Esophagus squamous epithelium (tissue), 5 donors: ENCODE results near the gene DNAH10. TPM values are rescaled to one million over a fixed set of nuclear protein-coding genes. Genes with fewer than 3 reads are reported as not detected.

Source experiments
- DNase-seq: peaks from one replicate; lab custom pipeline; 2025; lab: John Stamatoyannopoulos, UW
- H3K27ac ChIP-seq, 4 donors: fragments of 200-600 bp; sonication (generic); one replicate each; pipeline ENCODE4 v1.5.1; 2016 to 2019; ENCODE audit warnings: mild to moderate bottlenecking in 1 of 4
- H3K27me3 ChIP-seq, 4 donors: fragments of 200-600 bp; sonication (generic); 1 replicate in 3 of 4; 2 replicates in 1 of 4; pipeline versions ENCODE4 v1.5.1 to v1.6.0; 2017 to 2021; ENCODE audit warnings: antibody characterized with exemption in 1 of 4
- H3K36me3 ChIP-seq, 3 donors: fragments of 200-600 bp; sonication (generic); one replicate each; pipeline ENCODE4 v1.5.1; 2016 to 2019
- H3K4me1 ChIP-seq, 3 donors: fragments of 200-600 bp; sonication (generic); one replicate each; pipeline ENCODE4 v1.5.1; 2017 to 2019
- H3K4me3 ChIP-seq, 4 donors: fragments of 200-600 bp; sonication (generic); 1 replicate in 3 of 4; 2 replicates in 1 of 4; pipeline ENCODE4 v1.5.1; 2016 to 2019; ENCODE audit warnings: mild to moderate bottlenecking in 2 of 4, moderate library complexity in 1 of 4
- H3K9me3 ChIP-seq, 3 donors: fragments of 200-600 bp; sonication (generic); one replicate each; pipeline ENCODE4 v1.5.1; 2016 to 2019
- POLR2A ChIP-seq, 4 donors: fragments of 450-650 bp; IDR thresholded peaks; one replicate each; pipeline ENCODE4 v1.6.1; 2017; ENCODE audit warnings: antibody characterized with exemption in 4 of 4, mild to moderate bottlenecking in 4 of 4, moderate library complexity in 3 of 4
- WGBS, 2 donors: methylation state at CpG; one replicate each; pipeline ENCODE4 v1.1.5; 2018; 5-methylcytosine and 5-hydroxymethylcytosine counted together
- intact Hi-C: fragments of 100-400 bp; cut with DNase I; formaldehyde crosslinking; loops from one replicate; pipeline ENCODE4 v1.15.0; 2022
- total RNA-seq, 4 donors: library from RNA; depleted of rRNA; stranded (reverse); fragments of >200 nt; gene quantifications; one replicate each; pipeline ENCODE4 v1.1.0, GENCODE V29; 2016
- TF ChIP-seq, protein P1 (sequence below), 6 experiments: fragments of 450-650 bp in 4 of 6; fragments of 200-600 bp in 2 of 6; sonication (generic) in 2 of 6; IDR thresholded peaks; one replicate each; pipeline ENCODE4 v1.5.1; 2016 to 2019; ENCODE audit warnings: antibody characterized with exemption in 6 of 6, mild to moderate bottlenecking in 4 of 6, moderate library complexity in 4 of 6
- donor health status: DM: yes; HTN: yes; CAD: no.

Gene DNAH10
- total RNA-seq = not detected

DNA sequence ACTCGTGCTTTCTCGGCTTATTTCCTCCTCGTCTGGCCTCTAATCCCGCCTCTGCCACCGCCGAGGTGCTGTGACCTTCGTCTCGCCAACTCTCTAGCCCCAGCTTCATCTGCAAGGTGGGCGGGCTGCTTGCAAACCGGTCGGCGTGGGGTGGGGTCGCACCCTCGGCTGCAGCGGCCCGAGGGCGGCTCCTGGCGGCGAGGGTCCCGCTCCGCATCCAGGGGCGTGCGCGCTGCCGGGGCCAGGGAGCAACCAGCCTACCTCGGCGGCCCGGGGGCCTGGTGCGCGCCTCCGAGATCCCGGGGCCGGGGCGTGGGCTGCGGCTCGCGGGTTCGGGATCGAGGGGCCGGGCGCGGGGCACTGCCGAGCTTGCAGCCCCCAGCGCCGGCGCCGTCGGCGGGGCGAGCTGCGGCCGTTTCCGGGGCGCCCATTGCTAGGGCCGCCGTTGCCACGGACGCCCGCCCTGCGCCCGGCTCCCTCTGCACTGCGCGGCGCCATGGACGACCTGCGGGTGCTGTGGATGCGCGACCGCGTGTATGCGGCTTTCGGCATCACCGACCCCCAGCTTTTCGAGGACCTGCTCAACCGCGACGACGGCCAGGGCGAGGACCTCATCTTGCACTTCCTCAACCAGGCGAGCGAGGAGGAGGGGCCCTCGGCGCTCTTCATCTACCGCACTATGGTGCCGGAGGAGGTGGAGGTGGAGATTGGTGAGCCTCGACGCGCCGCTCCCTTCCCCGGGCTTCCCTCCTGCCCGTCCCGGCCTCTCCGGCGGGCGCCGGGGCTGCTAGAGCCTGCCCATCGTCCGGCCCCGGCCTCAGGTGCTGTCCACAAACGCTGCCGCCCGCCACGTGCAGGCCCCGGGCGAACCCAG lies at the start of gene DNAH10:
Gene DNAH10, plus strand, starts transcription at position 461 of the 874 bp plus-strand sequence. Its CDS starts 36 bp downstream, at position 497.
- peaks cover 0 to 25% (median 0%) of the 10 kb centered on the region in 3 donors for H3K36me3 ChIP-seq
- peaks cover 7 to 22% (median 11%) of the 10 kb centered on the region in 3 donors for H3K4me1 ChIP-seq
- 4 to 10% methylated on average over 8 to 9 of the region's 105 CpGs for WGBS, 2 donors
- H3K27ac ChIP-seq = no peak within 1 kb of the TSS
- peak within 1 kb of the TSS; percentile 35 to 68 (median 46) for H3K4me3 ChIP-seq
- no peak for DNase-seq
- no peak for TF ChIP-seq POLR2A (IDR thresholded peaks at IDR 0.05)
- TF ChIP-seq, protein P1, sequence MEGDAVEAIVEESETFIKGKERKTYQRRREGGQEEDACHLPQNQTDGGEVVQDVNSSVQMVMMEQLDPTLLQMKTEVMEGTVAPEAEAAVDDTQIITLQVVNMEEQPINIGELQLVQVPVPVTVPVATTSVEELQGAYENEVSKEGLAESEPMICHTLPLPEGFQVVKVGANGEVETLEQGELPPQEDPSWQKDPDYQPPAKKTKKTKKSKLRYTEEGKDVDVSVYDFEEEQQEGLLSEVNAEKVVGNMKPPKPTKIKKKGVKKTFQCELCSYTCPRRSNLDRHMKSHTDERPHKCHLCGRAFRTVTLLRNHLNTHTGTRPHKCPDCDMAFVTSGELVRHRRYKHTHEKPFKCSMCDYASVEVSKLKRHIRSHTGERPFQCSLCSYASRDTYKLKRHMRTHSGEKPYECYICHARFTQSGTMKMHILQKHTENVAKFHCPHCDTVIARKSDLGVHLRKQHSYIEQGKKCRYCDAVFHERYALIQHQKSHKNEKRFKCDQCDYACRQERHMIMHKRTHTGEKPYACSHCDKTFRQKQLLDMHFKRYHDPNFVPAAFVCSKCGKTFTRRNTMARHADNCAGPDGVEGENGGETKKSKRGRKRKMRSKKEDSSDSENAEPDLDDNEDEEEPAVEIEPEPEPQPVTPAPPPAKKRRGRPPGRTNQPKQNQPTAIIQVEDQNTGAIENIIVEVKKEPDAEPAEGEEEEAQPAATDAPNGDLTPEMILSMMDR (IDR thresholded peaks at IDR 0.05) = peak in 1 of 6 experiments; percentile 3
- peaks cover 0 to 36% (median 0%) of the 10 kb centered on the region in 4 donors for H3K27me3 ChIP-seq
- H3K9me3 ChIP-seq = no peaks in the 10 kb centered on the region
- intact Hi-C loops = no loop called here

DNA sequence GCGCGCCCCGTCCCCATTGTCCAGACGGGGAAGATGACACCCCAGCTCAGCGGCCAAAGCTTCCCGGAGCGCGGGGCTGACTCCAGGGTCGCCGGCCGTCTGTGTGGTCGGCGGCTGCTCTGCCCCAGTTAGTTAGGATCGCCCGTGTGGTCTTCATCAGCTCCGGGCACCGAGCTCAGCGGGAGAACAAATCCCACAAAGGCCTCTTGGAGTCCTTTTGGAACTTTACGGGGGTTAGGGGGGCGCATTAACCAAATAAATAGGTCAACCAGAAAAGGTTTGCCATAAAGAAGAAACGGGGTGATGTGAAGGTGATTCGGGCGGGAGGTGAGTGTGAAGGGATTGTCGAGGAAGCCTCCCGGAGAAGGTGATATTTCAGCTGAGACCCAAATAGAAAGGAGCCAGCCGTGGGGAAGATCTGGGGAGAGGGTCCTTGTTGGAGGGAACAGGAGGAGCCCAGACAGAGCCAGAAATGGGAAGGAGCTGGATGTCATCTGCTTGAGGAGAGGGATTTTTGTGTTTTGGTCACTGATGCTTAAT lies 49.3 kb upstream of the DNAH10 start:
- Histone ChIP-seq H3K27me3 (no peaks in the 10 kb centered on the region), H3K36me3 (peaks cover 0 to 2% (median 0%) of the 10 kb centered on the region in 3 donors), H3K4me3 (peak overlapping the region; percentile 78 to 100 (median 89)), H3K9me3 (no peaks in the 10 kb centered on the region), H3K27ac (peak overlapping the region; percentile 61 to 88 (median 79)), H3K4me1 (peaks cover 12 to 37% (median 18%) of the 10 kb centered on the region in 3 donors)
- DNase-seq = no peak
- TF ChIP-seq, protein P1 (IDR thresholded peaks at IDR 0.05) = no peak
- no peak for TF ChIP-seq POLR2A (IDR thresholded peaks at IDR 0.05)
- WGBS, 2 donors = 1% methylated on average over 9 to 13 of the region's 26 CpGs
- intact Hi-C loops = no loop called here

DNA sequence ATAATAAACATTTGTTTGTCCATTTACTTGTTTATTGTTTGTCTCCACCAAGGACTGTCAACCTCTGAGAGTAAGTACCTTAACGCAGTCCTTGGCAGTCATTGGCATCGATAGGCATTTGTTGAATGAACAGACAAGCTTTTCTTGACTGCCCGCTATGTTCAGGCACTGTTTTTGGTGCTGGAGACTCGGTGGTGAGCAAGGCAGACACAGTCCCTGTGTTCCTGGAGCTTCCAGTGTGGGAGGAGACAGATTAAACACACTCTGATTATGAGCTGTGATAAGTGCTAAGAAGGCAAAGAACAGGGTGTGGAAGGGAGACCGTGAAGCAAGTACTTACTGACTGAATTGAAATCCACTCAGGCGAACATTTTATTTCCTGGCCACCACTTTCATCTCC lies 48.7 kb upstream of the DNAH10 start:
- no peak for DNase-seq
- 18 to 20% methylated on average over 6 of the region's 6 CpGs for WGBS, 2 donors

GRCh38 chr12:123713823-123714585 lies 48.1 kb upstream of the DNAH10 start:
- H3K36me3 ChIP-seq = peaks cover 0 to 3% (median 0%) of the 10 kb centered on the region in 3 donors
- no peak for DNase-seq
- TF ChIP-seq, protein P1 (IDR thresholded peaks at IDR 0.05) = no peak
- intact Hi-C loops = no loop called here
- H3K27me3 ChIP-seq = no peaks in the 10 kb centered on the region
- H3K9me3 ChIP-seq = no peaks in the 10 kb centered on the region
- peak overlapping the region in 2 of 4 donors; percentile 61 to 88 for H3K27ac ChIP-seq
- H3K4me3 ChIP-seq = peak overlapping the region in 3 of 4 donors; percentile 78 to 99 (median 79)
- peaks cover 12 to 37% (median 18%) of the 10 kb centered on the region in 3 donors for H3K4me1 ChIP-seq
- WGBS, 2 donors = 47 to 66% methylated on average over 10 of the region's 10 CpGs

More for the DNA sequence above, 48.7 kb upstream of the DNAH10 start:
- Histone ChIP-seq H3K27ac (peak overlapping the region in 2 of 4 donors; percentile 61 to 88), H3K36me3 (no peaks in the 10 kb centered on the region), H3K4me3 (peak overlapping the region; percentile 78 to 100 (median 89)), H3K4me1 (peaks cover 12 to 37% (median 18%) of the 10 kb centered on the region in 3 donors), H3K9me3 (no peaks in the 10 kb centered on the region), H3K27me3 (no peaks in the 10 kb centered on the region)
- intact Hi-C loops = no loop called here
- TF ChIP-seq, protein P1 (IDR thresholded peaks at IDR 0.05) = no peak
- no peak for TF ChIP-seq POLR2A (IDR thresholded peaks at IDR 0.05)
